Esophagus muscularis mucosa (tissue), 4 donors: ENCODE data around the gene HOXC12.

Source experiments
- CTCF ChIP-seq, 3 experiments: fragments of 200-600 bp in 2 of 3; fragments of 450-650 bp in 1 of 3; sonication (generic) in 2 of 3; IDR thresholded peaks; one replicate each; pipeline ENCODE4 v1.5.1; 2017 to 2019; ENCODE audit warnings: antibody characterized with exemption in 3 of 3, mild to moderate bottlenecking in 2 of 3, moderate library complexity in 1 of 3
- EP300 ChIP-seq: sonication (generic); formaldehyde crosslinking; IDR thresholded peaks from one replicate; pipeline ENCODE4 v1.6.1; 2017; ENCODE audit warnings: antibody characterized with exemption
- POLR2A ChIP-seq: fragments of 450-650 bp; IDR thresholded peaks from one replicate; pipeline ENCODE4 v1.6.1; 2017; ENCODE audit warnings: antibody characterized with exemption, moderate library complexity, mild to moderate bottlenecking, low read depth
- POLR2AphosphoS5 ChIP-seq, 2 donors: sonication (generic); formaldehyde crosslinking; IDR thresholded peaks; one replicate each; pipeline ENCODE4 v1.6.1; 2017; ENCODE audit warnings: antibody characterized with exemption in 2 of 2

- TF ChIP-seq CTCF (IDR thresholded peaks at IDR 0.05) (no peak), POLR2AphosphoS5 (IDR thresholded peaks at IDR 0.05) (no peak), POLR2A (no peak), EP300 (no peak)
Observed at GRCh38 chr12:53975064-53975471, 20.4 kb downstream of the HOXC12 start.
